GM23338 (cell line): ENCODE data around the gene ASB3. TPM values are rescaled to one million over a fixed set of nuclear protein-coding genes. Genes with fewer than 3 reads are reported as not detected.

Experiments used
- ATAC-seq: fragments of 200-7000 bp; cut with Tn5 transposase; 3 replicates; pipeline ENCODE4 v1.9.1; 2020
- DNase-seq: peaks from one replicate; pipeline ENCODE4 v3.0.0-alpha.2; 2015; ENCODE audit warnings: low spot score
- H2AFZ ChIP-seq: fragments of 200-600 bp; sonication (generic); 2 replicates; pipeline ENCODE4 v1.8.0; 2016; ENCODE audit warnings: antibody characterized with exemption, mild to moderate bottlenecking, moderate library complexity
- H3F3A ChIP-seq: fragments of 200-600 bp; sonication (generic); replicated peaks from 2 replicates; pipeline ENCODE4 v1.8.0; 2017; ENCODE audit warnings: antibody characterized with exemption, mixed run types, low read depth
- H3K27ac ChIP-seq: fragments of 200-600 bp; sonication (generic); 2 replicates; pipeline ENCODE4 v1.6.1; 2016; ENCODE audit warnings: low read depth
- H3K27me3 ChIP-seq: fragments of 200-600 bp; sonication (generic); 2 replicates; pipeline ENCODE4 v1.8.0; 2016; ENCODE audit warnings: mild to moderate bottlenecking, mixed run types, moderate library complexity; ENCODE audit not compliant: insufficient read depth
- H3K36me3 ChIP-seq: fragments of 200-600 bp; sonication (generic); 2 replicates; pipeline ENCODE4 v1.8.0; 2016; ENCODE audit warnings: mild to moderate bottlenecking; ENCODE audit not compliant: insufficient read depth
- H3K4me1 ChIP-seq: fragments of 200-600 bp; sonication (generic); 2 replicates; pipeline ENCODE4 v1.8.0; 2016; ENCODE audit warnings: mild to moderate bottlenecking, moderate library complexity; ENCODE audit not compliant: insufficient read depth
- H3K4me2 ChIP-seq: fragments of 200-600 bp; sonication (generic); 2 replicates; pipeline ENCODE4 v1.7.1; 2017; ENCODE audit warnings: mixed run types
- H3K4me3 ChIP-seq: fragments of 200-600 bp; sonication (generic); 2 replicates; pipeline ENCODE4 v1.6.1; 2016; ENCODE audit warnings: mixed run types
- H3K79me2 ChIP-seq: fragments of 200-600 bp; sonication (generic); replicated peaks from 2 replicates; pipeline ENCODE4 v1.8.0; 2017; ENCODE audit warnings: mild to moderate bottlenecking; ENCODE audit not compliant: insufficient read depth
- H3K9me2 ChIP-seq: fragments of 200-600 bp; sonication (generic); 2 replicates; pipeline ENCODE4 v1.8.0; 2017; ENCODE audit not compliant: insufficient read depth
- H4K20me1 ChIP-seq: fragments of 200-600 bp; sonication (generic); replicated peaks from 2 replicates; pipeline ENCODE4 v1.8.0; 2017; ENCODE audit warnings: mild to moderate bottlenecking; ENCODE audit not compliant: insufficient read depth
- H3K27ac Mint-ChIP-seq: 2 replicates; pipeline ENCODE4 v1.8.0; 2020; ENCODE audit warnings: inconsistent platforms, mild to moderate bottlenecking, moderate library complexity, mixed read lengths
- H3K27me3 Mint-ChIP-seq: 3 replicates; pipeline ENCODE4 v1.8.0; 2022; ENCODE audit warnings: low read depth, mild to moderate bottlenecking, moderate library complexity, mixed read lengths, inconsistent platforms; ENCODE audit not compliant: insufficient read depth, poor library complexity
- H3K36me3 Mint-ChIP-seq: 3 replicates; pipeline ENCODE4 v1.8.0; 2021; ENCODE audit warnings: low read depth, mild to moderate bottlenecking, inconsistent platforms, moderate library complexity, mixed read lengths
- H3K4me1 Mint-ChIP-seq: 3 replicates; pipeline ENCODE4 v1.8.0; 2020; ENCODE audit warnings: mild to moderate bottlenecking, inconsistent platforms, mixed read lengths
- H3K4me3 Mint-ChIP-seq: 3 replicates; pipeline ENCODE4 v1.8.0; 2021; ENCODE audit warnings: moderate library complexity, mild to moderate bottlenecking, inconsistent platforms, mixed read lengths
- H3K9me3 Mint-ChIP-seq: 3 replicates; pipeline ENCODE4 v1.8.0; 2020; ENCODE audit warnings: moderate library complexity, mild to moderate bottlenecking, inconsistent platforms, mixed read lengths
- EZH2 ChIP-seq: fragments of 200-600 bp; sonication (generic); IDR thresholded peaks from one replicate; pipeline ENCODE4 v1.8.0; 2017; ENCODE audit warnings: antibody characterized with exemption, mild to moderate bottlenecking, low read depth; ENCODE audit not compliant: unreplicated experiment
- JUNB ChIP-seq: IDR thresholded peaks from one replicate; pipeline ENCODE4 v1.6.1; 2016; ENCODE audit warnings: antibody characterized with exemption; ENCODE audit not compliant: unreplicated experiment
- NANOG ChIP-seq: IDR thresholded peaks from 2 replicates; pipeline ENCODE4 v1.6.1; 2016; ENCODE audit warnings: antibody characterized with exemption, borderline replicate concordance
- POLR2AphosphoS5 ChIP-seq: IDR thresholded peaks from 2 replicates; pipeline ENCODE4 v1.6.1; 2016; ENCODE audit warnings: antibody characterized with exemption, low read depth
- REST ChIP-seq: IDR thresholded peaks from one replicate; pipeline ENCODE4 v1.6.1; 2018; ENCODE audit warnings: antibody characterized with exemption; ENCODE audit not compliant: unreplicated experiment
- STAT1 ChIP-seq: IDR thresholded peaks from one replicate; pipeline ENCODE4 v1.6.1; 2016; ENCODE audit warnings: antibody characterized with exemption; ENCODE audit not compliant: unreplicated experiment
- polyA plus RNA-seq: library from polyadenylated mRNA; unstranded; fragments of >200 nt; fragmentation: Nextera tagmentation; extraction: Ambion mirVana; gene quantifications from 2 replicates; pipeline ENCODE4 v1.2.1, GENCODE V29; 2016
- total RNA-seq: library from RNA; depleted of rRNA; stranded (reverse); fragments of >200 nt; shearing (Covaris generic); gene quantifications from 2 replicates; pipeline ENCODE4 v1.2.3, GENCODE V29; 2014
- TF ChIP-seq, protein P1 (sequence below), 2 experiments: fragments of 200-600 bp in 1 of 2; sonication (generic) in 1 of 2; conservative IDR thresholded peaks; 2 replicates each; pipeline versions ENCODE4 v1.5.1 to v1.6.1; 2016 to 2017; ENCODE audit warnings: antibody characterized with exemption in 2 of 2, low read depth in 2 of 2, mild to moderate bottlenecking in 2 of 2, moderate library complexity in 1 of 2
- TF ChIP-seq, protein P2 (sequence below): fragments of 250-450 bp; sonication (Bioruptor Pico); IDR thresholded peaks from 2 replicates; pipeline ENCODE4 v1.5.0; 2020; ENCODE audit warnings: mild to moderate bottlenecking, moderate library complexity
- TF ChIP-seq, protein P3 (sequence below): IDR thresholded peaks from 2 replicates; pipeline ENCODE4 v1.6.1; 2016; ENCODE audit warnings: antibody characterized with exemption

ASB3 gene
- total and polyA plus RNA-seq, 2 experiments from 2014 or later: 22.4 to 30.5 TPM

DNA sequence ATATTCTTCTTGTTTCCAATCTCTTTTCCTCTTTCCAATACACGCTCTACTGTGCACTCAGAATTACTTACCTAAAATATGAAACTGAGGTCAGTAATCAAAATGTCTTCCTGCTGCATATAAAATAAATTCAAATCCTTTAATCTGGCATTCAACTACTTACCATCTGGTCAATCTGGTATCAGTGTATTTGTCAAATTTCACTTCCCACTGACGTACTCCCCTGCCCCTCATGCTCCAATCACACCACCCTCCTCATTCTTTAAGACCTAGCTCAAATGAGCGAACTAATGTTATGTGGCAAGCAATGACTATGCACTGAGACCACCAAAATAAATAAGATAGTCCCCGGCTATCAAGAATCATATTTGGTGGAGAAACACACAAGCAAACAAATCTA, 6.7 kb downstream of the ASB3 start:
- Histone ChIP-seq H3K4me2 (no peak overlapping the region), H3K9me2 (no peaks in the 10 kb centered on the region), H3K4me3 (no peak overlapping the region), H3K4me1 (peaks cover 24% of the 10 kb centered on the region), H3K27me3 (no peaks in the 10 kb centered on the region), H3K36me3 (peaks cover 7% of the 10 kb centered on the region; the same call in 1 of the 2 replicates), H3K27ac (no peak overlapping the region), H3F3A (no peaks in the 10 kb centered on the region), H4K20me1 (peaks cover 29% of the 10 kb centered on the region; the same call in 1 of the 2 replicates), H2AFZ (no peak overlapping the region), H3K79me2 (peaks cover 100% of the 10 kb centered on the region)
- Mint-ChIP-seq H3K4me1 (peaks cover 27% of the 10 kb centered on the region), H3K27me3 (peaks cover 3% of the 10 kb centered on the region), H3K27ac (no peak overlapping the region), H3K9me3 (no peaks in the 10 kb centered on the region; the same call in 2 of the 3 replicates), H3K4me3 (no peak overlapping the region), H3K36me3 (peaks cover 38% of the 10 kb centered on the region)
- ATAC-seq (no peak), DNase-seq (no peak)
- no peak for TF ChIP-seq EZH2
- TF ChIP-seq, protein P1, sequence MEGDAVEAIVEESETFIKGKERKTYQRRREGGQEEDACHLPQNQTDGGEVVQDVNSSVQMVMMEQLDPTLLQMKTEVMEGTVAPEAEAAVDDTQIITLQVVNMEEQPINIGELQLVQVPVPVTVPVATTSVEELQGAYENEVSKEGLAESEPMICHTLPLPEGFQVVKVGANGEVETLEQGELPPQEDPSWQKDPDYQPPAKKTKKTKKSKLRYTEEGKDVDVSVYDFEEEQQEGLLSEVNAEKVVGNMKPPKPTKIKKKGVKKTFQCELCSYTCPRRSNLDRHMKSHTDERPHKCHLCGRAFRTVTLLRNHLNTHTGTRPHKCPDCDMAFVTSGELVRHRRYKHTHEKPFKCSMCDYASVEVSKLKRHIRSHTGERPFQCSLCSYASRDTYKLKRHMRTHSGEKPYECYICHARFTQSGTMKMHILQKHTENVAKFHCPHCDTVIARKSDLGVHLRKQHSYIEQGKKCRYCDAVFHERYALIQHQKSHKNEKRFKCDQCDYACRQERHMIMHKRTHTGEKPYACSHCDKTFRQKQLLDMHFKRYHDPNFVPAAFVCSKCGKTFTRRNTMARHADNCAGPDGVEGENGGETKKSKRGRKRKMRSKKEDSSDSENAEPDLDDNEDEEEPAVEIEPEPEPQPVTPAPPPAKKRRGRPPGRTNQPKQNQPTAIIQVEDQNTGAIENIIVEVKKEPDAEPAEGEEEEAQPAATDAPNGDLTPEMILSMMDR (conservative IDR thresholded peaks at IDR 0.05; ENCODE audit: low read depth in 2 of 2): no peak
- no peak for TF ChIP-seq REST
- TF ChIP-seq POLR2AphosphoS5: no peak
- TF ChIP-seq JUNB: no peak
- TF ChIP-seq NANOG: no peak
- TF ChIP-seq, protein P2, sequence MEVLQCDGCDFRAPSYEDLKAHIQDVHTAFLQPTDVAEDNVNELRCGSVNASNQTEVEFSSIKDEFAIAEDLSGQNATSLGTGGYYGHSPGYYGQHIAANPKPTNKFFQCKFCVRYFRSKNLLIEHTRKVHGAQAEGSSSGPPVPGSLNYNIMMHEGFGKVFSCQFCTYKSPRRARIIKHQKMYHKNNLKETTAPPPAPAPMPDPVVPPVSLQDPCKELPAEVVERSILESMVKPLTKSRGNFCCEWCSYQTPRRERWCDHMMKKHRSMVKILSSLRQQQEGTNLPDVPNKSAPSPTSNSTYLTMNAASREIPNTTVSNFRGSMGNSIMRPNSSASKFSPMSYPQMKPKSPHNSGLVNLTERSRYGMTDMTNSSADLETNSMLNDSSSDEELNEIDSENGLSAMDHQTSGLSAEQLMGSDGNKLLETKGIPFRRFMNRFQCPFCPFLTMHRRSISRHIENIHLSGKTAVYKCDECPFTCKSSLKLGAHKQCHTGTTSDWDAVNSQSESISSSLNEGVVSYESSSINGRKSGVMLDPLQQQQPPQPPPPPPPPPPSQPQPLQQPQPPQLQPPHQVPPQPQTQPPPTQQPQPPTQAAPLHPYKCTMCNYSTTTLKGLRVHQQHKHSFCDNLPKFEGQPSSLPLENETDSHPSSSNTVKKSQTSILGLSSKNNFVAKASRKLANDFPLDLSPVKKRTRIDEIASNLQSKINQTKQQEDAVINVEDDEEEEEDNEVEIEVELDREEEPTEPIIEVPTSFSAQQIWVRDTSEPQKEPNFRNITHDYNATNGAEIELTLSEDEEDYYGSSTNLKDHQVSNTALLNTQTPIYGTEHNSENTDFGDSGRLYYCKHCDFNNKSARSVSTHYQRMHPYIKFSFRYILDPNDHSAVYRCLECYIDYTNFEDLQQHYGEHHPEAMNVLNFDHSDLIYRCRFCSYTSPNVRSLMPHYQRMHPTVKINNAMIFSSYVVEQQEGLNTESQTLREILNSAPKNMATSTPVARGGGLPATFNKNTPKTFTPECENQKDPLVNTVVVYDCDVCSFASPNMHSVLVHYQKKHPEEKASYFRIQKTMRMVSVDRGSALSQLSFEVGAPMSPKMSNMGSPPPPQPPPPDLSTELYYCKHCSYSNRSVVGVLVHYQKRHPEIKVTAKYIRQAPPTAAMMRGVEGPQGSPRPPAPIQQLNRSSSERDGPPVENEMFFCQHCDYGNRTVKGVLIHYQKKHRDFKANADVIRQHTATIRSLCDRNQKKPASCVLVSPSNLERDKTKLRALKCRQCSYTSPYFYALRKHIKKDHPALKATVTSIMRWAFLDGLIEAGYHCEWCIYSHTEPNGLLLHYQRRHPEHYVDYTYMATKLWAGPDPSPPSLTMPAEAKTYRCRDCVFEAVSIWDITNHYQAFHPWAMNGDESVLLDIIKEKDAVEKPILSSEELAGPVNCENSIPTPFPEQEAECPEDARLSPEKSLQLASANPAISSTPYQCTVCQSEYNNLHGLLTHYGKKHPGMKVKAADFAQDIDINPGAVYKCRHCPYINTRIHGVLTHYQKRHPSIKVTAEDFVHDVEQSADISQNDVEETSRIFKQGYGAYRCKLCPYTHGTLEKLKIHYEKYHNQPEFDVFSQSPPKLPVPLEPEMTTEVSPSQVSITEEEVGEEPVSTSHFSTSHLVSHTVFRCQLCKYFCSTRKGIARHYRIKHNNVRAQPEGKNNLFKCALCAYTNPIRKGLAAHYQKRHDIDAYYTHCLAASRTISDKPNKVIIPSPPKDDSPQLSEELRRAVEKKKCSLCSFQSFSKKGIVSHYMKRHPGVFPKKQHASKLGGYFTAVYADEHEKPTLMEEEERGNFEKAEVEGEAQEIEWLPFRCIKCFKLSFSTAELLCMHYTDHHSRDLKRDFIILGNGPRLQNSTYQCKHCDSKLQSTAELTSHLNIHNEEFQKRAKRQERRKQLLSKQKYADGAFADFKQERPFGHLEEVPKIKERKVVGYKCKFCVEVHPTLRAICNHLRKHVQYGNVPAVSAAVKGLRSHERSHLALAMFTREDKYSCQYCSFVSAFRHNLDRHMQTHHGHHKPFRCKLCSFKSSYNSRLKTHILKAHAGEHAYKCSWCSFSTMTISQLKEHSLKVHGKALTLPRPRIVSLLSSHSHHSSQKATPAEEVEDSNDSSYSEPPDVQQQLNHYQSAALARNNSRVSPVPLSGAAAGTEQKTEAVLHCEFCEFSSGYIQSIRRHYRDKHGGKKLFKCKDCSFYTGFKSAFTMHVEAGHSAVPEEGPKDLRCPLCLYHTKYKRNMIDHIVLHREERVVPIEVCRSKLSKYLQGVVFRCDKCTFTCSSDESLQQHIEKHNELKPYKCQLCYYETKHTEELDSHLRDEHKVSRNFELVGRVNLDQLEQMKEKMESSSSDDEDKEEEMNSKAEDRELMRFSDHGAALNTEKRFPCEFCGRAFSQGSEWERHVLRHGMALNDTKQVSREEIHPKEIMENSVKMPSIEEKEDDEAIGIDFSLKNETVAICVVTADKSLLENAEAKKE: no peak
- TF ChIP-seq, protein P3, sequence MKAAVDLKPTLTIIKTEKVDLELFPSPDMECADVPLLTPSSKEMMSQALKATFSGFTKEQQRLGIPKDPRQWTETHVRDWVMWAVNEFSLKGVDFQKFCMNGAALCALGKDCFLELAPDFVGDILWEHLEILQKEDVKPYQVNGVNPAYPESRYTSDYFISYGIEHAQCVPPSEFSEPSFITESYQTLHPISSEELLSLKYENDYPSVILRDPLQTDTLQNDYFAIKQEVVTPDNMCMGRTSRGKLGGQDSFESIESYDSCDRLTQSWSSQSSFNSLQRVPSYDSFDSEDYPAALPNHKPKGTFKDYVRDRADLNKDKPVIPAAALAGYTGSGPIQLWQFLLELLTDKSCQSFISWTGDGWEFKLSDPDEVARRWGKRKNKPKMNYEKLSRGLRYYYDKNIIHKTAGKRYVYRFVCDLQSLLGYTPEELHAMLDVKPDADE: no peak
- TF ChIP-seq STAT1: no peak
